GM19035 (cell line): Measurements from ENCODE around the gene GATM.
A peak's percentile ranks its signal among the peaks of the same experiment; 100 is the strongest.
"Not testable (repeated sequence)": the region's sequence is repeated elsewhere in the genome, so short reads cannot be mapped to it uniquely, and the experiment has no call there.

Experiments
- ATAC-seq: cut with Tn5 transposase; IDR thresholded peaks from one replicate; pipeline ENCODE4 v1.9.1; 2021; ENCODE audit not compliant: unreplicated experiment

GATM gene

GRCh38 chr15:45391746-45392583 is 13.6 kb upstream of the GATM start:
- peak; percentile 96 for ATAC-seq

GRCh38 chr15:45389351-45389750 is 11.0 kb upstream of the GATM start:
- ATAC-seq: no peak

- no peak for ATAC-seq
Observed at GRCh38 chr15:45387380-45388007, 9.2 kb upstream of the GATM start.

GRCh38 chr15:45386974-45387373 is 8.6 kb upstream of the GATM start:
- no peak for ATAC-seq

GRCh38 chr15:45386420-45386819 is 8.1 kb upstream of the GATM start:
- no peak for ATAC-seq

- ATAC-seq: no peak
Observed at GRCh38 chr15:45385590-45385989, 7.2 kb upstream of the GATM start.

- ATAC-seq: no peak
Observed at GRCh38 chr15:45384700-45385099, 6.4 kb upstream of the GATM start.

GRCh38 chr15:45378913-45379262 is 544 bp upstream of the GATM start:
- no peak for ATAC-seq

GRCh38 chr15:45377609-45378148 is 665 bp downstream of the GATM start:
- peak; percentile 26 for ATAC-seq

- ATAC-seq: no peak
Observed at GRCh38 chr15:45376967-45377608, 1.3 kb downstream of the GATM start.

- no peak for ATAC-seq
Observed at GRCh38 chr15:45376300-45376928, 1.9 kb downstream of the GATM start.

- ATAC-seq: no peak
Observed at GRCh38 chr15:45375836-45376235, 2.5 kb downstream of the GATM start.

- ATAC-seq: no peak
Observed at GRCh38 chr15:45373976-45374375, 4.4 kb downstream of the GATM start.

GRCh38 chr15:45372041-45372995 is 6.0 kb downstream of the GATM start:
- ATAC-seq: no peak

- no peak for ATAC-seq
Observed at GRCh38 chr15:45371546-45371945, 6.8 kb downstream of the GATM start.

- ATAC-seq: not testable (repeated sequence)
Observed at GRCh38 chr15:45370042-45370441, 8.3 kb downstream of the GATM start.

GRCh38 chr15:45367222-45367621 is 11.1 kb downstream of the GATM start:
- ATAC-seq: not testable (repeated sequence)

GRCh38 chr15:45364271-45364670 is 14.1 kb downstream of the GATM start:
- ATAC-seq: no peak

- ATAC-seq: no peak
Observed at GRCh38 chr15:45363801-45364200, 14.5 kb downstream of the GATM start.

- no peak for ATAC-seq
Observed at GRCh38 chr15:45363334-45363733, 15.0 kb downstream of the GATM start.
